ENCODE results near the gene SLC15A3. TPM values are rescaled to one million over a fixed set of nuclear protein-coding genes. Genes with fewer than 3 reads are reported as not detected.

The SLC15A3 gene
- total RNA-seq, 2 experiments from 2014 or later, result 10.5 to 11.9 TPM

GRCh38 chr11:60985501-60985900 is 33.5 kb upstream of the SLC15A3 start:
- Histone ChIP-seq H3K9me3 (ENCODE audit: control insufficient read depth in 1 of 2, insufficient read depth in 1 of 2, low read length in 2 of 2) (no peaks in the 10 kb centered on the region), H3K27me3 (ENCODE audit: control insufficient read depth in 1 of 2, insufficient read depth in 2 of 2, low read length in 2 of 2) (no peaks in the 10 kb centered on the region), H3K4me3 (ENCODE audit: low read length) (peak overlapping the region; percentile 22), H3K4me1 (ENCODE audit: insufficient read depth, low read length) (peaks cover 96% of the 10 kb centered on the region), H3K36me3 (ENCODE audit: insufficient read depth, low read length) (peaks cover 57% of the 10 kb centered on the region), H3K27ac (ENCODE audit: low read depth in 1 of 2, low read length in 2 of 2) (peak overlapping the region; percentile 86 to 95)
- ChIA-PET POLR2A (interaction anchor here (0.7 to 6.7 kb wide), 33 partner anchors 9 to 1855 kb away, joined by 3 to 89 read pairs (median 8); partner anchors contain the start of genes CD5, CYB561A3, TMEM109 and TMEM138), CTCF (interaction anchor here (1.0 to 1.2 kb wide), 2 partner anchors 13 to 38 kb away, joined by 3 read pairs; no protein-coding TSS in a partner anchor)
- ATAC-seq (ENCODE audit: poor library complexity) (no peak), DNase-seq (peak in 1 of 14 experiments; percentile 45)
- no peak for TF ChIP-seq CTCF (IDR thresholded peaks at IDR 0.05)
- peak overlapping the region; percentile 94 for H3K27ac Mint-ChIP-seq
- H3K36me3 Mint-ChIP-seq (ENCODE audit: low read depth), result peaks cover 93% of the 10 kb centered on the region
- H3K4me1 Mint-ChIP-seq (ENCODE audit: low read depth), result peaks cover 99% of the 10 kb centered on the region
- no peaks in the 10 kb centered on the region for H3K9me3 Mint-ChIP-seq
- H3K4me3 Mint-ChIP-seq, result peak overlapping the region; percentile 82
- intact Hi-C loops (cut with DNase I, micrococcal nuclease), result loop anchor here (5.0 kb wide), 3 partner anchors 37 to 127 kb away; no protein-coding TSS in a partner anchor
- H3K27me3 Mint-ChIP-seq, result no peaks in the 10 kb centered on the region

DNA sequence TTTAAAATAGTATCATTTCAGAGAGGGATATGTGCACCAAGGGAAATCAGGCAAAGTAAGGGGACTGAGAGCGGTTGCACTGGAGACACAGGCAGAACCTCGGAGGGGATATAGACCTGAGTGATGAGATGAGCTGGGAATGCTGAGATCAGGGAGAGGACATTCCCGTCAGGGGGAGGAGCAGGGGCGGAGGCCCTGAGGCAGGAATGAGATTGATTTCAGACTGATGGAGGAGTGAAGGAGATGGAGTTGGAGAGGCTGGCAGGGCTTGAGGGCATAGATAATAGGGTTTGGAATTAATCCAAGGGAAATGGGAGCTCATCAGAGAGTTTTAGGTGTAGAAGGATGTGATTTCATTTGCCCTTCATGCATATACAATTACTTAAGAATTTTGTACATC is 32.7 kb upstream of the SLC15A3 start:
- ChIA-PET POLR2A (interaction anchor here (1.0 to 6.7 kb wide), 14 partner anchors 8 to 128 kb away, joined by 3 to 89 read pairs (median 10); no protein-coding TSS in a partner anchor), CTCF (interaction anchor here (0.8 to 0.9 kb wide), 2 partner anchors 10 to 127 kb away, joined by 3 to 4 read pairs; no protein-coding TSS in a partner anchor)
- H3K4me3 Mint-ChIP-seq, result peak overlapping the region; percentile 82

DNA sequence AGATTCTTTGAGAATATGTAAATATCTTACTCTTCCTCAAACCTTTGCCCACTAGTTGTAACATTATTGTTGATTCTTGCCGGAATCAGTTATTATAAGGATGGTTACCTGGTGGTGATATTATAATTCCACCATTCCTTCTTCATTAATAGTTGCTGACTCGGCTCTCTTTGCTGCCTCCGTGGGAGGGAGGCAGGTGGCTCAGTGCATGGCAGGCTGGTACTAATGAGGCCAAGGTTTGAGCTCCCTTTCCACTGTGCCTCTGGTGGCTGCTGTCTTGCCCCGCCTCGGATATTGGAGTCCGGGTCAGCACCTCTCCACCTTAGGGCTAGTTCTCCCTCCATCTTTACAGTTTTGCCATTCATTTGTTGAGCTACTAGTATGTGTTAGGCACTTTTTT is 32.2 kb upstream of the SLC15A3 start:
- Mint-ChIP-seq H3K27me3 (no peaks in the 10 kb centered on the region), H3K27ac (peak overlapping the region; percentile 94), H3K9me3 (no peaks in the 10 kb centered on the region), H3K4me1 (ENCODE audit: low read depth) (peaks cover 99% of the 10 kb centered on the region), H3K36me3 (ENCODE audit: low read depth) (peaks cover 95% of the 10 kb centered on the region), H3K4me3 (peak overlapping the region; percentile 82)
- DNase-seq, result peak in 1 of 14 experiments; percentile 57
- POLR2A ChIA-PET, result interaction anchor here (1.0 to 6.7 kb wide), 14 partner anchors 9 to 128 kb away, joined by 3 to 89 read pairs (median 10); no protein-coding TSS in a partner anchor
- CTCF ChIA-PET, result interaction anchor here (0.8 to 0.9 kb wide), 2 partner anchors 10 to 128 kb away, joined by 3 to 4 read pairs; no protein-coding TSS in a partner anchor
- Histone ChIP-seq H3K4me1 (ENCODE audit: insufficient read depth, low read length) (peaks cover 98% of the 10 kb centered on the region), H3K36me3 (ENCODE audit: insufficient read depth, low read length) (peaks cover 57% of the 10 kb centered on the region), H3K27me3 (ENCODE audit: control insufficient read depth in 1 of 2, insufficient read depth in 2 of 2, low read length in 2 of 2) (no peaks in the 10 kb centered on the region), H3K4me3 (ENCODE audit: low read length) (peak overlapping the region; percentile 22), H3K27ac (ENCODE audit: low read depth in 1 of 2, low read length in 2 of 2) (peak overlapping the region; percentile 86 to 95), H3K9me3 (ENCODE audit: control insufficient read depth in 1 of 2, insufficient read depth in 1 of 2, low read length in 2 of 2) (no peaks in the 10 kb centered on the region)
- ATAC-seq (ENCODE audit: poor library complexity), result no peak
- intact Hi-C loops (cut with DNase I, micrococcal nuclease), result no loop called here
- no peak for TF ChIP-seq CTCF (IDR thresholded peaks at IDR 0.05)

More for the DNA sequence above, 32.7 kb upstream of the SLC15A3 start:
- ATAC-seq (ENCODE audit: poor library complexity) (no peak), DNase-seq (no peak)
- peaks cover 61% of the 10 kb centered on the region for H3K36me3 ChIP-seq (ENCODE audit: insufficient read depth, low read length)
- H3K27ac ChIP-seq (ENCODE audit: low read depth in 1 of 2, low read length in 2 of 2), result peak overlapping the region; percentile 86 to 95
- no peaks in the 10 kb centered on the region for H3K27me3 ChIP-seq (ENCODE audit: control insufficient read depth in 1 of 2, insufficient read depth in 2 of 2, low read length in 2 of 2)
- no peaks in the 10 kb centered on the region for H3K9me3 Mint-ChIP-seq
- peak overlapping the region; percentile 22 for H3K4me3 ChIP-seq (ENCODE audit: low read length)
- peak overlapping the region; percentile 94 for H3K27ac Mint-ChIP-seq
- intact Hi-C loops (cut with DNase I, micrococcal nuclease), result loop anchor here (5.0 kb wide), 3 partner anchors 38 to 128 kb away; no protein-coding TSS in a partner anchor
- no peaks in the 10 kb centered on the region for H3K9me3 ChIP-seq (ENCODE audit: control insufficient read depth in 1 of 2, insufficient read depth in 1 of 2, low read length in 2 of 2)
- H3K27me3 Mint-ChIP-seq, result no peaks in the 10 kb centered on the region
- peaks cover 95% of the 10 kb centered on the region for H3K36me3 Mint-ChIP-seq (ENCODE audit: low read depth)
- H3K4me1 Mint-ChIP-seq (ENCODE audit: low read depth), result peaks cover 99% of the 10 kb centered on the region
- TF ChIP-seq CTCF (IDR thresholded peaks at IDR 0.05), result no peak
- peaks cover 98% of the 10 kb centered on the region for H3K4me1 ChIP-seq (ENCODE audit: insufficient read depth, low read length)

Data from CD4-positive, alpha-beta T cell (primary cell).